GM12892 (cell line): ENCODE data around the gene HERC6.

ENCODE experiments used
- POLR2A ChIP-seq: IDR thresholded peaks from 2 replicates; pipeline ENCODE4 v1.6.1; 2011; ENCODE audit warnings: low read depth, low read length, control low read depth
- POLR2AphosphoS5 ChIP-seq: IDR thresholded peaks from 2 replicates; pipeline ENCODE4 v1.6.1; 2011; ENCODE audit warnings: low read depth, low read length, control low read depth

DNA sequence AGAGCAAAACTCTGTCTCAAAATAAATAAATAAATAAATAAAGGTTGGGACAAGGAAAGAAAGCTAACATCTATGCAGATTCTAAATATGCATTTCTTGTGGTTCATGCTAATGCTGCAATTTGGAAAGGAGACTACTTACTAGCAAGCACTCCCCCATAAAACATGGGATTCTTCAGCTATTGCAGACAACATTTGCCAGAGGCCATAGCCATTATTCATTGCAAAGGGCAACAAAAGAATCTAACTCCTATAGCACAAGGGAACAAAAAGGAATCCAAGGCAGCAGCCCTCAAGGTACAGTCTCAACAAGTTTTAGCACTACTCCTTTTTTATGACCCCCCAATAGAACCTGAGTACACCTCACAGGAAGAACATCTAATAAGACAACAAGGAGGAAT, 70.2 kb downstream of the HERC6 start:
- TF ChIP-seq POLR2AphosphoS5, result no peak
- no peak for TF ChIP-seq POLR2A
